ENCODE measurements around the gene CFP. TPM values are rescaled to one million over a fixed set of nuclear protein-coding genes. Genes with fewer than 3 reads are reported as not detected.

The CFP gene
- total and polyA plus RNA-seq, 2 of the 13 experiments (the other 11 are each of a cell fraction or from before 2014, with no cell fraction given) = 0.01 TPM; not detected in 1

- TF ChIP-seq ZNF407 (CRISPR knock-in tag; IDR thresholded peaks at IDR 0.05; ENCODE audit: not compliant biosample characterization) = no peak
- TF ChIP-seq FLYWCH1 (CRISPR knock-in tag; IDR thresholded peaks at IDR 0.05) = no peak
- no peak for TF ChIP-seq CCAR2 (optimal IDR thresholded peaks at IDR 0.05; ENCODE audit: low read depth, low read length)
- TF ChIP-seq ARID2 (CRISPR knock-in tag; IDR thresholded peaks at IDR 0.05; ENCODE audit: borderline replicate concordance) = no peak
- peak; percentile 75 for TF ChIP-seq E2F1 (CRISPR knock-in tag; IDR thresholded peaks at IDR 0.05)
- TF ChIP-seq PHF5A (CRISPR knock-in tag; IDR thresholded peaks at IDR 0.05; ENCODE audit: low read depth, unreplicated experiment) = no peak
- no peak for TF ChIP-seq TEF (CRISPR knock-in tag; IDR thresholded peaks at IDR 0.05)
- no peak for TF ChIP-seq TFAP4 (IDR thresholded peaks at IDR 0.05; ENCODE audit: borderline replicate concordance, low read depth)
- no peak for TF ChIP-seq SKIL (CRISPR knock-in tag; IDR thresholded peaks at IDR 0.05; ENCODE audit: borderline replicate concordance)
- TF ChIP-seq ZSCAN5A (CRISPR knock-in tag; IDR thresholded peaks at IDR 0.05; ENCODE audit: borderline replicate concordance) = 0 out of 2 replicates have a peak, but pooled peaks have one; percentile 8
Measured at GRCh38 chrX:47658684-47659420, 29.1 kb upstream of the CFP start, which contains the start of gene UXT (continued).

Data from HepG2 (cell line).